HFFc6 (cell line): ENCODE data around the gene ADCY2. TPM values are rescaled to one million over a fixed set of nuclear protein-coding genes. Genes with fewer than 3 reads are reported as not detected.

Experiments used
- DNase-seq: peaks from one replicate; pipeline ENCODE4 v3.0.0-alpha.2; 2018
- H3K27ac Mint-ChIP-seq: 2 replicates; pipeline ENCODE4 v1.8.0; 2020; ENCODE audit warnings: mild to moderate bottlenecking, mixed read lengths
- H3K27me3 Mint-ChIP-seq: 2 replicates; pipeline ENCODE4 v1.8.0; 2021; ENCODE audit warnings: mild to moderate bottlenecking, moderate library complexity, mixed read lengths; ENCODE audit not compliant: insufficient read depth
- H3K36me3 Mint-ChIP-seq: 2 replicates; pipeline ENCODE4 v1.8.0; 2021; ENCODE audit warnings: low read depth, mixed read lengths
- H3K4me1 Mint-ChIP-seq: 2 replicates; pipeline ENCODE4 v1.8.0; 2020; ENCODE audit warnings: low read depth, mixed read lengths
- H3K4me3 Mint-ChIP-seq: 2 replicates; pipeline ENCODE4 v1.8.0; 2020; ENCODE audit warnings: mild to moderate bottlenecking, moderate library complexity, mixed read lengths
- H3K9me3 Mint-ChIP-seq: 2 replicates; pipeline ENCODE4 v1.8.0; 2020; ENCODE audit warnings: mild to moderate bottlenecking, mixed read lengths
- total RNA-seq, 6 experiments: library from RNA; stranded (reverse); fragmentation: NEBNext Ultra II Directional; extraction: Animal tissue kit (Norgen Biotek cat#: 25700); gene quantifications; 2 replicates in 1 of 6; 3 replicates in 5 of 6; pipeline ENCODE4 v1.2.3, GENCODE V29; 2021
- TF ChIP-seq, protein P1 (sequence below): fragments of 200-600 bp; sonication (generic); IDR thresholded peaks from 2 replicates; pipeline ENCODE4 v1.5.0; 2021; ENCODE audit warnings: antibody characterized with exemption, mild to moderate bottlenecking

The ADCY2 gene
- total RNA-seq, 6 experiments from 2014 or later, result not detected

DNA sequence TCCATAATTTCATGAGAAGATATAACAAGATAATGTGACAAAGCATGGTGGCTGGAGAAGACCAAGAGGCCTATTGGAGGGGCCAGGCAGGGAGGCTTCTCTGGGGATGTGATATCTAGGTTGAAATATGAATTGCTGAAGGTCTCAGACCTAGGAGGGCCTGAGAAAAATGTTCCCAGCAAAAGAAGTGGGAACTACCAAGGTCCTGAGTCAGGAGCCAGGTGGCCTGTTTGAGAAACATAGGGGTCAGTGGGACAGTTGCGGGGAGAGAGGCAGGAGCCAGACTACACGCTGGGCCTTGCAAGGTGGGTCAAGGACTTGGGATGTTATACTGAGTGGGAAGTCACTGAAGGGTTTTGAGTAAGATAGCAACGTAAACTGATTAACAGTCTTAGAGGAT is 238.9 kb downstream of the ADCY2 start:
- H3K27ac Mint-ChIP-seq, result no peak overlapping the region

DNA sequence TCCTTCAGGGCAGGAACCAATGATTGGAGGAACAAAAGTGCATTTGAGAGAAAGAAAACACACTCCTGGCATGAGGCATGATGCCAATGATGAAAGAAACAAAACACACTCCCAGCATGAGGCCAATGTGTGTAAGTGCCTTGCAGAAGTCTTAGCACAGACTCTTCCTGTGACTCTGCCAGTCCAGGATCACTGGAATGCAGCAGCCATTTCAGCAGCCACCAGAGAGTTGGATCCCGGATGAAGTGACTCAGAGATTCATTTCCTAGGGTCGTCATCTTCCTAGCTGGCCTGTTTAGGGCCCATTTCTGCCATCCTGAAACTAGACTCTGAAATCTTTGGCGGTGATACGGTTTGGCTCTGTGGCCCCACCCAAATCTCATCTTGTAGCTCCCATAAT is 242.5 kb downstream of the ADCY2 start:
- Mint-ChIP-seq H3K27ac (no peak overlapping the region), H3K36me3 (no peaks in the 10 kb centered on the region), H3K4me1 (no peaks in the 10 kb centered on the region), H3K9me3 (peaks cover 50% of the 10 kb centered on the region), H3K27me3 (peaks cover 6% of the 10 kb centered on the region; the same call in 1 of the 2 replicates), H3K4me3 (no peak overlapping the region)
- DNase-seq, result no peak
- TF ChIP-seq, protein P1, sequence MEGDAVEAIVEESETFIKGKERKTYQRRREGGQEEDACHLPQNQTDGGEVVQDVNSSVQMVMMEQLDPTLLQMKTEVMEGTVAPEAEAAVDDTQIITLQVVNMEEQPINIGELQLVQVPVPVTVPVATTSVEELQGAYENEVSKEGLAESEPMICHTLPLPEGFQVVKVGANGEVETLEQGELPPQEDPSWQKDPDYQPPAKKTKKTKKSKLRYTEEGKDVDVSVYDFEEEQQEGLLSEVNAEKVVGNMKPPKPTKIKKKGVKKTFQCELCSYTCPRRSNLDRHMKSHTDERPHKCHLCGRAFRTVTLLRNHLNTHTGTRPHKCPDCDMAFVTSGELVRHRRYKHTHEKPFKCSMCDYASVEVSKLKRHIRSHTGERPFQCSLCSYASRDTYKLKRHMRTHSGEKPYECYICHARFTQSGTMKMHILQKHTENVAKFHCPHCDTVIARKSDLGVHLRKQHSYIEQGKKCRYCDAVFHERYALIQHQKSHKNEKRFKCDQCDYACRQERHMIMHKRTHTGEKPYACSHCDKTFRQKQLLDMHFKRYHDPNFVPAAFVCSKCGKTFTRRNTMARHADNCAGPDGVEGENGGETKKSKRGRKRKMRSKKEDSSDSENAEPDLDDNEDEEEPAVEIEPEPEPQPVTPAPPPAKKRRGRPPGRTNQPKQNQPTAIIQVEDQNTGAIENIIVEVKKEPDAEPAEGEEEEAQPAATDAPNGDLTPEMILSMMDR, result no peak

More for the DNA sequence above, 238.9 kb downstream of the ADCY2 start:
- DNase-seq, result no peak
- peaks cover 6% of the 10 kb centered on the region; the same call in 1 of the 2 replicates for H3K27me3 Mint-ChIP-seq
- no peak overlapping the region for H3K4me3 Mint-ChIP-seq
- H3K4me1 Mint-ChIP-seq, result no peaks in the 10 kb centered on the region
- H3K36me3 Mint-ChIP-seq, result no peaks in the 10 kb centered on the region
- TF ChIP-seq, protein P1, result no peak
- peaks cover 48% of the 10 kb centered on the region for H3K9me3 Mint-ChIP-seq

DNA sequence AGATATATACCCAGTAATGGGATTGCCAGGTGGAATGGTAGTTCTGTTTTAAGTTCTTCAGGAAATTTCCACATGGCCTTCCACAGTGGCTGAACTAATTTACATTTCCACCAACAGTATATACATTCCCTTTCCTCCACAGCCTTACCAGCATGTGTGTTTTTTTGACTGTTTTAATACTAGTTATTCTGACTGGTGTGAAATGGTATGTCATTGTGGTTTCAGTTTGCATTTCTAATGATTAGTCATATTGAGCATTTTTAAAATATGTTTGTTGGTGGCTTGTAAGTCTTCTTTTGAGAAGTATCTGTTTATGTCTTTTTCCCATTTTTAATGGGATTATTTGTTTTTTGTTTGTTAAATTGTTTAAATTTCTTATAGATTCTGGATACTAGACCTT is 246.1 kb downstream of the ADCY2 start:
- H3K4me3 Mint-ChIP-seq, result no peak overlapping the region
- no peaks in the 10 kb centered on the region for H3K27me3 Mint-ChIP-seq
- H3K9me3 Mint-ChIP-seq, result peaks cover 49% of the 10 kb centered on the region
- H3K36me3 Mint-ChIP-seq, result no peaks in the 10 kb centered on the region
- no peak overlapping the region for H3K27ac Mint-ChIP-seq
- no peaks in the 10 kb centered on the region for H3K4me1 Mint-ChIP-seq
- TF ChIP-seq, protein P1, result no peak
- no peak for DNase-seq

DNA sequence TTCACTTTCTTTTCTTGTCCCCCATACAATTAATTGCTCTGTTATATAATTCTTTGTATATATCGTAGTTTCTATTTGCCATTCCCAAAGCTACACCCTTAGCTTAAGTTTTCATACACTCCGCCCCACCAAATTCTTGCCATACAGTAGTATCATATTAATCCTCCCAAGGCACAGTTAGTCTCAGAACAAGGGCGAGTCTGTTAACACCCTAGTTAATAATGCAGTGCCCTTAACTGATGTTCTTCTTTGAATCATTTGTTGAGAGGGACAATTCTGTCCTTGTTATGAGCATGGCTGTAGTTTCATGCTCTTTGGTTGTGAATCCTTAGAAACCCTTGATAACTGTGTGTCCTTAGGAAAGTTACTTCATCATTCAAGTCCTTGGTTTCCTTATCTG is 248.8 kb downstream of the ADCY2 start:
- H3K4me1 Mint-ChIP-seq, result no peaks in the 10 kb centered on the region
- no peak overlapping the region for H3K27ac Mint-ChIP-seq
- H3K36me3 Mint-ChIP-seq, result no peaks in the 10 kb centered on the region
- peaks cover 42% of the 10 kb centered on the region for H3K9me3 Mint-ChIP-seq
- H3K27me3 Mint-ChIP-seq, result no peaks in the 10 kb centered on the region
- TF ChIP-seq, protein P1, result no peak
- no peak for DNase-seq
- no peak overlapping the region for H3K4me3 Mint-ChIP-seq

DNA sequence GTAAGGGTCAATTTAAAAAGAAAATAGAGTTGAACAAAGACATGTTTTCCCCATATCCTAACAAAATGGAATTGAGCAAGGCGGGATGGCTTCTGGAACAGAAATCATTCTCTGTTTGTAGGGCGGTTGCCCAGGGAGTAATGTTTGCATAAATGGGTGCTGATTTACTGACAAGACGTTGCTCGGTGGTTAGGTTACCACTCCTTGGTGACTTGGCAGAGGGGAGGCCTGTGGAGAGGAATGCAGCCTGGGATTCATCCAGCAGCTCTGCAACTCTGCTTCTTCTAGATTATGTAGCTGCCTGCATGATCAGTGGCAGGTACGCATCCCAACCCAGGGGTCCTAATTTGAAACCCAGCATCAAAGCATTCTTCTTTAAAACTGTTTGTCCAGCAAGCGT is 254.8 kb downstream of the ADCY2 start:
- Mint-ChIP-seq H3K36me3 (peaks cover 12% of the 10 kb centered on the region; the same call in 1 of the 2 replicates), H3K4me3 (no peak overlapping the region), H3K27ac (no peak overlapping the region), H3K4me1 (no peaks in the 10 kb centered on the region), H3K27me3 (no peaks in the 10 kb centered on the region), H3K9me3 (peaks cover 50% of the 10 kb centered on the region)
- DNase-seq, result no peak
- TF ChIP-seq, protein P1, result no peak

DNA sequence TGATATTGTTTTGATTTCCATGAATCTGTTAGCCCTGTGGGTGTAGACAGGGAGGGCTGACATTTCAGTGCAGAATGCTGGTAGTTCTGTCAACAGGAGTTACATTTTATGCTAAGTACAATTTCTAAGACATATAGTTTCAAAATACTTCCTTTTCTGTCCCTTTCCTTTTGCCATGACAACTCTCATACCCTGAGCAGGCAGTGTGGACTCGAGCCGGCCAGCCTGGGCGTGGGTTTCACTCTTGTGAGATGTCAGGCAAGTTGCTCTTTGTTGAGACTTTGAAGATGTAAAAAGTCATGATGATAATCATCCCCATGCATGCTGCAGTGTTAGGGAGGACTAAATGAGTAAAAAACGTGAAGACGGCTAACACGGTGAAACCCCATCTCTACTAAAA is 257.1 kb downstream of the ADCY2 start:
- TF ChIP-seq, protein P1, result no peak
- Mint-ChIP-seq H3K27ac (no peak overlapping the region), H3K27me3 (no peaks in the 10 kb centered on the region), H3K9me3 (peaks cover 56% of the 10 kb centered on the region), H3K36me3 (peaks cover 12% of the 10 kb centered on the region; the same call in 1 of the 2 replicates), H3K4me1 (no peaks in the 10 kb centered on the region), H3K4me3 (no peak overlapping the region)
- DNase-seq, result no peak
